GM19035 (cell line): ENCODE data around the gene FAM118A.
"Not testable (repeated sequence)": the region's sequence is repeated elsewhere in the genome, so short reads cannot be mapped to it uniquely, and the experiment has no call there.

Experiments used
- ATAC-seq: cut with Tn5 transposase; IDR thresholded peaks from one replicate; pipeline ENCODE4 v1.9.1; 2021; ENCODE audit not compliant: unreplicated experiment

FAM118A gene

GRCh38 chr22:45366713-45367112, 57.0 kb downstream of the FAM118A start:
- no peak for ATAC-seq

GRCh38 chr22:45373592-45373991, 63.9 kb downstream of the FAM118A start:
- ATAC-seq, result not testable (repeated sequence)

- ATAC-seq, result no peak
Observed at GRCh38 chr22:45376009-45376408, 66.3 kb downstream of the FAM118A start.

- ATAC-seq, result no peak
Observed at GRCh38 chr22:45376703-45377102, 67.0 kb downstream of the FAM118A start.

- ATAC-seq, result no peak
Observed at GRCh38 chr22:45381348-45381747, 71.6 kb downstream of the FAM118A start.

- no peak for ATAC-seq
Observed at GRCh38 chr22:45389546-45389945, 79.8 kb downstream of the FAM118A start.
